K562 (cell line): ENCODE measurements around the gene C2orf81. TPM values are rescaled to one million over a fixed set of nuclear protein-coding genes. Genes with fewer than 3 reads are reported as not detected.

Experiments
- ATAC-seq: fragments of 200-7000 bp; cut with Tn5 transposase; 3 replicates; pipeline ENCODE4 v1.9.1; 2020; ENCODE audit warnings: moderate library complexity
- BruUV-seq: library from RNA; stranded (reverse); fragments of 400-500 nt; replicated peaks from 2 replicates; lab custom pipeline; 2021; lab: Mats Ljungman, UMichigan
- CTCF ChIA-PET: fragments of 300-600 bp; formaldehyde crosslinking; extraction: SDS; loops from one replicate; lab custom pipeline; 2021; ENCODE audit warnings: low intra/inter-chr PET ratio; lab: Yijun Ruan, JAX
- POLR2A ChIA-PET: fragments of 300-600, 350-650 bp; sonication (Branson Sonifier 250); formaldehyde crosslinking; extraction: SDS; loops from one replicate; lab custom pipeline; 2021; ENCODE audit warnings: antibody characterized with exemption, inconsistent platforms; lab: Yijun Ruan, JAX
- DNase-seq, 4 experiments: peaks; one replicate each; pipeline versions ENCODE4 v3.0.0 to v3.0.0-alpha.2; 2011 to 2018; ENCODE audit warnings: low spot score in 3 of 4, mixed read lengths in 3 of 4; ENCODE audit errors: extremely low read depth in 1 of 4
- FAIRE-seq: peaks from 2 replicates; lab custom pipeline; 2011; peaks lifted over from hg19 to GRCh38; lab: Jason Lieb, UNC
- H2AFZ ChIP-seq: 2 replicates; pipeline ENCODE4 v1.6.0; 2011; ENCODE audit warnings: low read depth, low read length, control low read depth, inconsistent platforms
- H3K27ac ChIP-seq: fragments of 200-600 bp; 3 replicates; pipeline ENCODE4 v1.8.0; 2011; ENCODE audit warnings: low read depth, mild to moderate bottlenecking, control low read depth, inconsistent platforms, low read length, moderate library complexity, mixed read lengths; ENCODE audit errors: extremely low read depth
- H3K27me3 ChIP-seq, 2 experiments: fragments of 300-600 bp in 1 of 2; 2 replicates in 1 of 2; 3 replicates in 1 of 2; pipeline versions ENCODE4 v1.6.0 to v1.8.0; 2011; ENCODE audit warnings: inconsistent platforms in 2 of 2, low read length in 2 of 2, mild to moderate bottlenecking in 1 of 2, mixed read lengths in 1 of 2, moderate library complexity in 1 of 2; ENCODE audit not compliant: control insufficient read depth in 2 of 2, insufficient read depth in 2 of 2
- H3K36me3 ChIP-seq: fragments of 300-600 bp; 3 replicates; pipeline ENCODE4 v1.8.0; 2011; ENCODE audit warnings: mild to moderate bottlenecking, low read length, inconsistent platforms; ENCODE audit not compliant: control insufficient read depth, insufficient read depth
- H3K4me1 ChIP-seq, 2 experiments: fragments of 200-600 bp in 1 of 2; replicated peaks in 1 of 2; 2 replicates in 1 of 2; 3 replicates in 1 of 2; pipeline versions ENCODE4 v1.5.1 to v1.8.0; 2011; ENCODE audit warnings: inconsistent platforms in 2 of 2, low read length in 2 of 2, mild to moderate bottlenecking in 1 of 2, mixed read lengths in 1 of 2, moderate library complexity in 1 of 2; ENCODE audit not compliant: control insufficient read depth in 2 of 2, insufficient read depth in 2 of 2
- H3K4me2 ChIP-seq: 2 replicates; pipeline ENCODE4 v1.6.1; 2011; ENCODE audit warnings: low read length, control low read depth, inconsistent platforms, mixed read lengths; ENCODE audit not compliant: insufficient read depth
- H3K4me3 ChIP-seq: fragments of 200-600 bp; sonication (generic), shearing (Covaris generic); 2 replicates; pipeline ENCODE4 v1.5.1; 2016; ENCODE audit warnings: control low read depth, inconsistent platforms
- H3K79me2 ChIP-seq: fragments of 200-600 bp; 3 replicates; pipeline ENCODE4 v1.8.0; 2011; ENCODE audit warnings: low read length, inconsistent platforms; ENCODE audit not compliant: control insufficient read depth, insufficient read depth
- H3K9ac ChIP-seq, 2 experiments: 2 replicates each; pipeline versions ENCODE4 v1.6.0 to v1.6.1; 2011; ENCODE audit warnings: low read depth in 2 of 2, low read length in 2 of 2, control low read depth in 1 of 2, inconsistent platforms in 1 of 2, mild to moderate bottlenecking in 1 of 2, mixed read lengths in 1 of 2; ENCODE audit not compliant: insufficient read depth in 1 of 2
- H3K9me1 ChIP-seq: one replicate; pipeline ENCODE4 v1.6.0; 2011; ENCODE audit warnings: inconsistent platforms, mild to moderate bottlenecking, low read length, moderate library complexity; ENCODE audit not compliant: control insufficient read depth, insufficient read depth
- H3K9me3 ChIP-seq: replicated peaks from 2 replicates; pipeline ENCODE4 v1.5.1; 2011; ENCODE audit warnings: low read depth, low read length, inconsistent platforms; ENCODE audit not compliant: control insufficient read depth, insufficient read depth
- H4K20me1 ChIP-seq: replicated peaks from 2 replicates; pipeline ENCODE4 v1.6.1; 2011; ENCODE audit warnings: low read length, inconsistent platforms, mixed read lengths; ENCODE audit not compliant: control insufficient read depth, insufficient read depth
- ATF4 ChIP-seq: fragments of 450-650 bp; formaldehyde crosslinking; IDR thresholded peaks from 2 replicates; pipeline ENCODE4 v1.4.0; 2022; ENCODE audit warnings: mild to moderate bottlenecking, moderate library complexity
- CBFA2T2 ChIP-seq: fragments of 450-650 bp; conservative IDR thresholded peaks from 2 replicates; pipeline ENCODE4 v1.6.1; 2017; ENCODE audit warnings: mild to moderate bottlenecking
- NR2F6 ChIP-seq: fragments of 450-650 bp; formaldehyde crosslinking; IDR thresholded peaks from 2 replicates; pipeline ENCODE4 v1.4.0; 2020; ENCODE audit warnings: mild to moderate bottlenecking
- WGBS: fragments of 100-300 bp; shearing (Covaris generic); methylation state at CpG from one replicate; pipeline ENCODE4 v1.1.6; 2016; ENCODE audit warnings: low coverage, mixed read lengths; ENCODE audit not compliant: insufficient coverage; ENCODE audit errors: missing lambda C conversion rate; 5-methylcytosine and 5-hydroxymethylcytosine counted together
- in situ Hi-C: fragments of 300-500 bp; cut with MboI; formaldehyde crosslinking; loops from 4 replicates; pipeline ENCODE4 v1.15.0; 2018; ENCODE audit warnings: inconsistent platforms, mixed read lengths
- intact Hi-C: fragments of 100-400 bp; cut with micrococcal nuclease; formaldehyde crosslinking; loops from 2 replicates; pipeline ENCODE4 v1.14.2; 2022
- polyA plus RNA-seq, 8 experiments: library from polyadenylated mRNA; depleted of rRNA in 4 of 8; stranded (reverse) in 5 of 8; unstranded in 3 of 8; fragments of >200 nt; fragmentation: Nextera tagmentation in 2 of 8; fragmentation: Illumina TruSeq in 1 of 8; extraction: Ambion mirVana in 2 of 8; extraction: Trizol in 1 of 8; gene quantifications; 2 replicates each; pipeline versions ENCODE4 v1.2.1 to v1.2.3, GENCODE V29; 2011 to 2014; ENCODE audit warnings: inconsistent platforms in 1 of 8, missing spikeins in 1 of 8
- total RNA-seq, 7 experiments: library from RNA; depleted of rRNA in 6 of 7; stranded (reverse); fragments of >200 nt in 6 of 7; fragmentation: Illumina TruSeq in 2 of 7; extraction: Trizol in 2 of 7; gene quantifications; 2 replicates each; pipeline versions ENCODE4 v1.2.1 to v1.2.3, GENCODE V29; 2011 to 2021; ENCODE audit warnings: low replicate concordance in 1 of 7

The C2orf81 gene
- total and polyA plus RNA-seq, 9 of the 15 experiments (the other 6 are each of a cell fraction or from before 2014, with no cell fraction given): 0.06 TPM; not detected in 8

- H3K4me2 ChIP-seq: no peak overlapping the region
- intact Hi-C loops (loop anchor here (5.0 kb wide), 1 partner anchor 163 kb away; no protein-coding TSS in a partner anchor), in situ Hi-C loops (no loop called here)
Observed at GRCh38 chr2:74424139-74424992, 2.9 kb upstream of the C2orf81 start.

More at GRCh38 chr2:74424139-74424992, 2.9 kb upstream of the C2orf81 start:
- no peak for TF ChIP-seq ATF4
- TF ChIP-seq NR2F6: no peak
- no peak for TF ChIP-seq CBFA2T2
- no peak for DNase-seq
- BruUV-seq: no TSS peak
- Histone ChIP-seq H3K4me3 (no peak overlapping the region), H3K4me1 (peaks cover 5 to 22% of the 10 kb centered on the region in 2 experiments; a peak in 3 of 5 replicates), H2AFZ (no peak overlapping the region), H3K9me3 (no peaks in the 10 kb centered on the region), H3K27me3 (peaks cover 2 to 8% of the 10 kb centered on the region in 2 experiments; a peak in 2 of 5 replicates), H4K20me1 (no peaks in the 10 kb centered on the region), H3K27ac (no peak overlapping the region), H3K9ac (no peak overlapping the region), H3K79me2 (no peaks in the 10 kb centered on the region), H3K9me1 (no peaks in the 10 kb centered on the region), H3K36me3 (no peaks in the 10 kb centered on the region)
- 16% methylated on average over 5 of the region's 5 CpGs for WGBS
- no peak for ATAC-seq
- no peak for FAIRE-seq
- ChIA-PET POLR2A (interaction anchor here (0.5 to 0.7 kb wide), 3 partner anchors 47 to 604 kb away, joined by 3 read pairs; no protein-coding TSS in a partner anchor), CTCF (no interaction called here)
